Measurements from ENCODE around the gene UBC. TPM values are rescaled to one million over a fixed set of nuclear protein-coding genes. Genes with fewer than 3 reads are reported as not detected.
A peak's percentile ranks its signal among the peaks of the same experiment; 100 is the strongest.
"Not testable (repeated sequence)": the region's sequence is repeated elsewhere in the genome, so short reads cannot be mapped to it uniquely, and the experiment has no call there.

UBC gene
- total RNA-seq, 1 experiment from 2014 or later: 1,552 TPM

DNA sequence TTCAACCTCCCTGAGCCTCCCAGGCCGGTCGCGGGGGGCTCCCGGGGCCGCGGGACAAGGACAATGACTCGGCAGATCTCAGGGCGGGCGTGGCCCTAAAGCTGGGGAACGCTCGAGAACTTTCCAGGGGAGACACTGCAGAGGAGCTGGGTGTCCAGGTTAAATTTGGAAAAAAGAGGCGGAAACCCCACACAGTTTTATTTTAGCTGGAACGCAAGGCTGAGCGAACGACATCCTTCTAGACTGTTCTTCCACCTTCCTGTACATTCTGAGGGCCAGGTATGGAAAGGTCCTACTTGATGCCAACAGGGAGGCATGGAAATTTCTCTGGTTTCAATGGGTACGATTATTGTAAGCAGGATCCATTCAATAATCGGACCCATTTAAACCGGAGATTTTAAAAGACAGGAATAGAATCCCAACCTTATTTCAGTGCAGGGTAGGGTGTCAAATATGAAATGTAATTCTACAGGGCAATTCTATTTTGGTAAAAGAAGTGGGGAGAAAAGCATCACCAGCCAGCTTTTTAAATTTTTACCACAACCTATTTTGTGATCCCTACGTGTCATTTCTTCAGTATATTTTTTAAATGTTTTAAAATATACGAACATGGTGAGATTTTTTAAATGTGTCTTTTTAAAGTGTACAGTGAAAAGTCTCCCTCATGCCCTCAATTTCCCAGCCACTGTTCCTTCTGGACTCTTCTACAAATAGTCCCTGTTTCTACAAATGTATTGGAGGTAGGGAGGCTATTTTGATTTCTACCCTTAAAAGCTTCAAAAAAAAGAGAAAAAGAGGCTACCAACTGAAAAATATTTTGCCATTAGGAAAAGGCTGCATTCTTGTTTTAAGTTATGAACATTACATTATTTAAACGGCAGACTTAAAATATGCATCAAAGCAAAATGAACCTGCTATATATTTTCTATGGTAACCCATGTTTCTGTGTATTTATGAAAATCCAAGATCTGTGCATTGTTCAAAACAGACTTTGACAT lies 1.1 kb upstream of the UBC start:
- DNase-seq (ENCODE audit: low spot score): no peak

DNA sequence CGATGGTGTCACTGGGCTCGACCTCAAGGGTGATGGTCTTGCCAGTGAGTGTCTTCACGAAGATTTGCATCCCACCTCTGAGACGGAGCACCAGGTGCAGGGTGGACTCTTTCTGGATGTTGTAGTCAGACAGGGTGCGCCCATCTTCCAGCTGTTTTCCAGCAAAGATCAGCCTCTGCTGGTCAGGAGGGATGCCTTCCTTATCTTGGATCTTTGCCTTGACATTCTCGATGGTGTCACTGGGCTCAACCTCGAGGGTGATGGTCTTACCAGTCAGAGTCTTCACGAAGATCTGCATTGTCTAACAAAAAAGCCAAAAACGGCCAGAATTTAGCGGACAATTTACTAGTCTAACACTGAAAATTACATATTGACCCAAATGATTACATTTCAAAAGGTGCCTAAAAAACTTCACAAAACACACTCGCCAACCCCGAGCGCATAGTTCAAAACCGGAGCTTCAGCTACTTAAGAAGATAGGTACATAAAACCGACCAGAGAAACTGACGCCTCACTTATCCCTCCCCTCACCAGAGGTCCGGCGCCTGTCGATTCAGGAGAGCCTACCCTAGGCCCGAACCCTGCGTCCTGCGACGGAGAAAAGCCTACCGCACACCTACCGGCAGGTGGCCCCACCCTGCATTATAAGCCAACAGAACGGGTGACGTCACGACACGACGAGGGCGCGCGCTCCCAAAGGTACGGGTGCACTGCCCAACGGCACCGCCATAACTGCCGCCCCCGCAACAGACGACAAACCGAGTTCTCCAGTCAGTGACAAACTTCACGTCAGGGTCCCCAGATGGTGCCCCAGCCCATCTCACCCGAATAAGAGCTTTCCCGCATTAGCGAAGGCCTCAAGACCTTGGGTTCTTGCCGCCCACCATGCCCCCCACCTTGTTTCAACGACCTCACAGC lies 717 bp downstream of the UBC start:
- peak; percentile 88 for DNase-seq (ENCODE audit: low spot score)

DNA sequence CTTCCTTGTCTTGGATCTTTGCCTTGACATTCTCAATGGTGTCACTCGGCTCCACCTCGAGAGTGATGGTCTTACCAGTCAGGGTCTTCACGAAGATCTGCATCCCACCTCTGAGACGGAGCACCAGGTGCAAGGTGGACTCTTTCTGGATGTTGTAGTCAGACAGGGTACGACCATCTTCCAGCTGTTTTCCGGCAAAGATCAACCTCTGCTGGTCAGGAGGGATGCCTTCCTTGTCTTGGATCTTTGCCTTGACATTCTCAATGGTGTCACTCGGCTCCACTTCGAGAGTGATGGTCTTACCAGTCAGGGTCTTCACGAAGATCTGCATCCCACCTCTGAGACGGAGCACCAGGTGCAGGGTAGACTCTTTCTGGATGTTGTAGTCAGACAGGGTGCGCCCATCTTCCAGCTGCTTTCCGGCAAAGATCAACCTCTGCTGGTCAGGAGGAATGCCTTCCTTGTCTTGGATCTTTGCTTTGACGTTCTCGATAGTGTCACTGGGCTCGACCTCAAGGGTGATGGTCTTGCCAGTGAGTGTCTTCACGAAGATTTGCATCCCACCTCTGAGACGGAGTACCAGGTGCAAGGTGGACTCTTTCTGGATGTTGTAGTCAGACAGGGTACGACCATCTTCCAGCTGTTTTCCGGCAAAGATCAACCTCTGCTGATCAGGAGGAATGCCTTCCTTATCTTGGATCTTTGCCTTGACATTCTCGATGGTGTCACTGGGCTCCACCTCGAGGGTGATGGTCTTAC lies 1.7 kb downstream of the UBC start:
- DNase-seq (ENCODE audit: low spot score): not testable (repeated sequence)

DNA sequence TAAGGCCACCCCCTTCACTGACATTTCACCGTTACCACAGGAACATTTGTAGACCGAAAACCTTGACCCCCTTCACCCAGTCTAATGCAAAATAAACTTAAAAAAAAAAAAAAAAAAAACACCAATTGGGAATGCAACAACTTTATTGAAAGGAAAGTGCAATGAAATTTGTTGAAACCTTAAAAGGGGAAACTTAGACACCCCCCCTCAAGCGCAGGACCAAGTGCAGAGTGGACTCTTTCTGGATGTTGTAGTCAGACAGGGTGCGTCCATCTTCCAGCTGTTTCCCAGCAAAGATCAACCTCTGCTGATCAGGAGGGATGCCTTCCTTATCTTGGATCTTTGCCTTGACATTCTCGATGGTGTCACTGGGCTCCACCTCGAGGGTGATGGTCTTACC lies 2.9 kb downstream of the UBC start:
- DNase-seq (ENCODE audit: low spot score): not testable (repeated sequence)

DNA sequence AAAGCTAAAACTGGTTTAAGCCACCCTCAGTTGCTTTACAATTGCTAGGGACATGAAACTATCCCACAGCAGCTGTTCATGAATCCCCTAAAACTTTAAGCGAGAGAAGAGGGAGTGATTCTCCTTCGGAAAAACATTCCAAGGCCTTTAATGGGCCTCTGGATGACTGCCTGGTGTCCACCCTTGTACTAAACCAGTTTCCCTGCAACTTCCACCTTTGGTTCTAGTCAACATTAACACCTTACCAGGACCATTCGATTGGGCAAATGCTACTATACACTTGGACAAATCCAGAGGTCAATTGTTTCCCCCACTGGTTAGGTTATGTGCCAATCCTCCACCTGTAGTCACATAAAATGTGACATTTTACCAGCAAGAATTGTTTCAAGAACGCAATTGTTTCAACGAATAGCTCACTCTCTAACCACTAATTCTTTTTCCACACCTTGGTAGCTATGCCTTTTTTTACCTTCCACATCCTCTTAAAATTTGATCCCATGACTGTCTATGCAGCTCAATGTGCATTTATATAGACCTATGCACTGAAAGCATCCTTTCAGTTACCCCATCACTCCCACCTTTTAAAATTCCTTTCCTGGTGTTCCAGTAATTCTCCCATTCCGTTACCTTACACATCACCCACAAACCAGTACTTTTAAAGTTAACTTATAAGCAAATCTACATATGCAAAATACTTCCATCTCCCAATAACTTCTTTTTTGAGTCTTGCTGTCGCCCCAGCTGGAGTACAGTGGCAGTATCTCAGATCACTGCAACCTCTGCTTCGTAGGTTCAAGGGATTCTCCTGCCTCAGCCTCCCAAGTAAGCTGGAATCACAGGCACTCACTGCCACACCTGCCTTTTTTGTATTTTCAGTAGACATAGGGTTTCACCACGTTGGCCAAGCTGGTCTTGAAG lies 3.6 kb downstream of the UBC start:
- no peak for DNase-seq (ENCODE audit: low spot score)

DNA sequence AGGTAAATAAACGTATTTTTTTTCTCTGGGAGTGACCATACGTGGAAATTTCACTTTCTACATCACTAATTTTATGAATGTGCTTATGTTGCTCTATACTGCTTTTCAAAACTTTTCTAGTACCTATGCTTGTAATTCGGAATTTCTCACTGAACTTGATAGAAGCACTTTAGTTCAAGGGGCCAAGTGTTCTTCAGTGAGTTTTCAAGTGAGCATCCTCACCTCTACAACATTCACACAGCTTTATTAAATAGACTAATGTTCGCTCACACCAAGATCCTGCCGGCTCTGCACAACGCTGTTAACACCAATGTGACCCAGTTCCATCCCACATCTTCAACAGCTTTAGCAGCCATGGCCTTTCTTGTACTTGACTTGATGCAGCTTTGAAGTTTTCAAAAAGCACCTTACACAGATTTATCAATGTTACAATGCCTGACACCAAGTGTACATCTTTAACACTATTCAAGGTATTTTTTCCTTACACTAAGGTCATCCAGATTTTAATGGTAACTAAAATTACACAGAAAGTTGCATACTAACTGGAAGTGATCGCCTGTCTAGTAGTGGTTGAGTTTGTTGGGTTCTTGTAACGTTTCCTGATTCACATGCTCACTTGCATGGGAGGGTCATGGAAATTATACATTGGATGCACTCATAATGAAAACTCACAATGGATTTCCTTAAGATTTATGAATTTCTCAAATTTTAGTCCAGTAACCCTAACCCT lies 4.5 kb downstream of the UBC start:
- DNase-seq (ENCODE audit: low spot score): peak; percentile 59

DNA sequence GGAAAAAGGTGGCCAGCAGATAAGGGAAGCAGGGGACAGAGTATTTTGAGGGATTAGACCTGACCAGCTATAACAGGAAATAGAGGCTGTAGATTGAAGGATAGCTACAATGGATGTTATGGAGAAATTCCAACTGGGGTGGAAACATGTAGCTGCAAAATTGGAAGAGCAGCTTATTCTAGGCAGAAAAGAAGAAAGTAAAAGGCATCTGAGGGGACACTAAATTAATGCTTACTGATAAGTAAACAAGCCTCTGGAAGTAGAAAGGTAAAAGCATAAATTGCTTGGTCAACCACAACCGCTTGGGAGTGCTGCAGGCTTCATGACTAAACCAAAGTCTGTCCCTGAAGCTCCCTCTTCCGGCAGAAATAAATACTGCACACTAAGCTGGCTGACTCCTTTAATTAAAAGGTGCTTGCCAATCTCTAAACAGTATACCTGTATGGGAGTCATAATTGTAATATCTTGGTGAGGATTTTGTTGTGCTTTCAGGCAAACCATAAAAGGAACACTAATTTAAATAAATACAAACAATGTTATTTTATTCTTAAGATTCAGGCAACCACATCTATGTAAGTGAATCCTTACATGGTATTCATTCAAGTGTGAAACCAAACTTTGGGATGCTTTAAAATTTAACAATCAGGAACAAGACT lies 7.7 kb downstream of the UBC start:
- DNase-seq (ENCODE audit: low spot score): peak; percentile 88

DNA sequence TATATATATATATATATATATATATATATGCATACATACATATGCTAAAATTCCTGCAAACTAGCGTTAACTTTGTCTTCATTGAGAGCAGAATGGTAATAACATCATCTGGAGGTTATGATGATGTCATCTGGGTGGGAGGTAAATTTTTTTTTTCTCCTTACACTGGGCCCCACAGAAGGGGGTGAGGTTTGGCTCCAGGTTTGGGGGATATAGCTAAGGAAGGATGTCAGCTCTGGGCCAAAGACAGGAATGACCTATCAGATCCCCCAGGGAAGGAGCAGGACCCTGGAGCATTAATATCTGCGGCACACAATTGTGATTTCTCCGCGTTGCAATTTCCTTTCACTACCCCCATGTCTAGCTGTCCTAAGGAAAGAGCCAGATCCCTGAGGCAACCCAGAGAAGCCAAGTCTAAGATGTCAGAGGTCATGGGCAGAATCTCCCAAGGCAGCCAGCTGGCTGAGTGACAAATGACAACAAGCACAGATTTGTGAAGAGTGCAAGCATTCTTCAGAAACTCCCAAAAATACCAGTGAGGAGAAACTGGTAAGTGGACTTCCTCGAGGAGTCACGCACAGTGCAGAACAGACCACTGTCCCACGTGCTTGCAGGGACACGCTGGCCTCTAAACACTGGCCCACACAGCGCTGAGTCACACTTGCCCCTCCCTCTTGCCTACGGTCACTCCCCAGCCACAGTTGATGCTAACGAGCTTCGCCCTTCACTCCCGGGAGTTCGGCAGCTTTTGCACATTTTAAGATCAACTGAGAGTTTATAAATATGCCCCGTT lies 9.9 kb downstream of the UBC start:
- peak; percentile 92 for DNase-seq (ENCODE audit: low spot score)

GRCh38 chr12:124902916-124903315 lies 11.5 kb downstream of the UBC start:
- no peak for DNase-seq (ENCODE audit: low spot score)

- DNase-seq (ENCODE audit: low spot score): no peak
Measured at GRCh38 chr12:124901003-124901402, 13.4 kb downstream of the UBC start.

- not testable (repeated sequence) for DNase-seq (ENCODE audit: low spot score)
Measured at GRCh38 chr12:124900345-124900795, 14.1 kb downstream of the UBC start.

DNA sequence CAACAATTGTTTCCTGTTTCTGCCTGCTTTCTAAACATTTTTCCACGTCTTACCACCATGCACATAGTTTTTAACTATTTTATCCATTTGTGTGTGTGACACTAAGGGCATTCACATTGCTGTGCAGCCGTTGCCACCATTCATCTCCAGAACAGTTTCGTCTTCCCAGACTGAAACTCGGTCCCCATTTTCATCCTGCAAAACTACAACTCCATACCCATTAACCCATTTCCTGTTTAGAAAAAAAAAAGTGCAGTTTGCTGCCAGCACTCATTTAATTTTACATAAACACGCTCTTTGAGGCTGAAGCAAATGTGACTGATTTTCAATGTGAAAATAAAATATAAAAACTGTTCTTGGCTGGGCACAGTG lies 15.5 kb downstream of the UBC start:
- DNase-seq (ENCODE audit: low spot score): no peak

GRCh38 chr12:124898200-124898922 lies 16.1 kb downstream of the UBC start:
- DNase-seq (ENCODE audit: low spot score): peak; percentile 75

DNA sequence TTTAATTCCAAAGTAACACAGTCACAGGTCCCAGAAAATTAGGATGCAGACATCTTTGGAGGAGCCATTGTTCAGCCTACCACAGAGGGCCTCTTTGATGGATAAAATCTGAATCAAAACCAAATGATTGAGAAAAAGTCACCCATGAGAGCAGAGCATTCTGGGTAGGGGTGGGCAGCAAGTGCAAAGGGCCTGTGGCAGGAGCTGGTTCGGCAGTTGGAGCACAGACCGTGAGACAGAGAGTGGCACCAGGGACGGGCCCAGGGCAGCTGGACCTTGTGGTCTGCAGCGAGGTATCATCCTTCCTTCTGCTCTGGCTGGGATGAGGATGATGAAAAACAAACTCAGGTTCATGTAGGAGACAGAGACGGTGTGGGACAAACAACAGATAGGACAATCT lies 18.0 kb downstream of the UBC start:
- no peak for DNase-seq (ENCODE audit: low spot score)

- DNase-seq (ENCODE audit: low spot score): no peak
Measured at GRCh38 chr12:124893792-124894516, 20.5 kb downstream of the UBC start.

- DNase-seq (ENCODE audit: low spot score): no peak
Measured at GRCh38 chr12:124888260-124888659, 26.2 kb downstream of the UBC start.

GRCh38 chr12:124887766-124888165 lies 26.7 kb downstream of the UBC start:
- not testable (repeated sequence) for DNase-seq (ENCODE audit: low spot score)

Data from H4 (cell line).